Cardiac muscle cell (in vitro differentiated cells and primary cell): ENCODE data around the gene CABLES2. TPM values are rescaled to one million over a fixed set of nuclear protein-coding genes. Genes with fewer than 3 reads are reported as not detected.

Experiments
- DNase-seq, 2 donors: peaks; one replicate each; pipeline versions ENCODE4 v3.0.0 to v3.0.0-alpha.2; 2010 to 2017; ENCODE audit warnings: low read depth in 1 of 2, low spot score in 1 of 2
- H3K27ac ChIP-seq: fragments of 200-600 bp; sonication (generic); 2 replicates; pipeline ENCODE4 v1.5.1; 2016
- H3K27me3 ChIP-seq: fragments of 200-600 bp; sonication (generic); 2 replicates; pipeline ENCODE4 v1.6.0; 2016; ENCODE audit warnings: control low read depth
- H3K36me3 ChIP-seq: fragments of 200-600 bp; sonication (generic); 2 replicates; pipeline ENCODE4 v1.5.1; 2016; ENCODE audit warnings: control low read depth
- H3K4me1 ChIP-seq: fragments of 200-600 bp; sonication (generic); 2 replicates; pipeline ENCODE4 v1.8.1; 2017; ENCODE audit warnings: low read depth, mild to moderate bottlenecking, mixed run types
- H3K4me3 ChIP-seq: fragments of 200-600 bp; sonication (generic); 2 replicates; pipeline ENCODE4 v1.5.1; 2016; ENCODE audit warnings: mild to moderate bottlenecking
- H3K9me3 ChIP-seq: fragments of 200-600 bp; sonication (generic); 2 replicates; pipeline ENCODE4 v1.5.1; 2017; ENCODE audit warnings: low read depth, mild to moderate bottlenecking, control low read depth
- polyA plus RNA-seq: library from polyadenylated mRNA; unstranded; fragments of >200 nt; fragmentation: Nextera tagmentation; extraction: Ambion mirVana; gene quantifications from 2 replicates; pipeline ENCODE4 v1.2.1, GENCODE V29; 2016
- total RNA-seq: library from RNA; depleted of rRNA; stranded (reverse); fragments of >200 nt; gene quantifications from 2 replicates; pipeline ENCODE4 v1.2.3, GENCODE V29; 2016
- TF ChIP-seq, protein P1 (sequence below): IDR thresholded peaks from 2 replicates; pipeline ENCODE4 v1.5.1; 2012; ENCODE audit warnings: low read depth, mild to moderate bottlenecking, low read length

The CABLES2 gene
- total and polyA plus RNA-seq, 2 experiments from 2014 or later, result 17.9 to 21.4 TPM

DNA sequence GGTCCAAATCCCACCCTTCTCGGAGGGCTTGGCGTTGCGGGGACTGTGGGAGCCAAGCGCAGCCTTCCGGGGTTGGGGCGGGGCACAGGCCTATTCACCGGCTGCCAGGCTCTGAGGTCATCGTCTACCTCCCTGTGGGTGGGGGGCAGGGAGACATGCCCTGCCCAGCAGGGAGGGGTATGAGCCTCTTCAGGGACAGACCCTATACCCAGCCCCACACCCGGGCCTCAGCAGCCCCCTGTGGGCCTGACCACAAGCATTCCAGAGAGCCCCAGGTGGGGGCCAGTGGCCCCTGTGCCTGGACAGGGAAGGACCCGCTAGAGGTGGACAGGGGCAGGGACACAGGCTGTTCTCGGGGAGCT is 51.6 kb downstream of the CABLES2 start:
- H3K4me1 ChIP-seq, result peaks cover 21% of the 10 kb centered on the region
- no peaks in the 10 kb centered on the region for H3K9me3 ChIP-seq
- DNase-seq, result peak in 1 of 2 donors; percentile 41
- TF ChIP-seq, protein P1, sequence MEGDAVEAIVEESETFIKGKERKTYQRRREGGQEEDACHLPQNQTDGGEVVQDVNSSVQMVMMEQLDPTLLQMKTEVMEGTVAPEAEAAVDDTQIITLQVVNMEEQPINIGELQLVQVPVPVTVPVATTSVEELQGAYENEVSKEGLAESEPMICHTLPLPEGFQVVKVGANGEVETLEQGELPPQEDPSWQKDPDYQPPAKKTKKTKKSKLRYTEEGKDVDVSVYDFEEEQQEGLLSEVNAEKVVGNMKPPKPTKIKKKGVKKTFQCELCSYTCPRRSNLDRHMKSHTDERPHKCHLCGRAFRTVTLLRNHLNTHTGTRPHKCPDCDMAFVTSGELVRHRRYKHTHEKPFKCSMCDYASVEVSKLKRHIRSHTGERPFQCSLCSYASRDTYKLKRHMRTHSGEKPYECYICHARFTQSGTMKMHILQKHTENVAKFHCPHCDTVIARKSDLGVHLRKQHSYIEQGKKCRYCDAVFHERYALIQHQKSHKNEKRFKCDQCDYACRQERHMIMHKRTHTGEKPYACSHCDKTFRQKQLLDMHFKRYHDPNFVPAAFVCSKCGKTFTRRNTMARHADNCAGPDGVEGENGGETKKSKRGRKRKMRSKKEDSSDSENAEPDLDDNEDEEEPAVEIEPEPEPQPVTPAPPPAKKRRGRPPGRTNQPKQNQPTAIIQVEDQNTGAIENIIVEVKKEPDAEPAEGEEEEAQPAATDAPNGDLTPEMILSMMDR, result no peak
- peak overlapping the region; percentile 91 for H3K27ac ChIP-seq
- H3K4me3 ChIP-seq, result no peak overlapping the region
- peaks cover 10% of the 10 kb centered on the region for H3K36me3 ChIP-seq
- H3K27me3 ChIP-seq, result no peaks in the 10 kb centered on the region

DNA sequence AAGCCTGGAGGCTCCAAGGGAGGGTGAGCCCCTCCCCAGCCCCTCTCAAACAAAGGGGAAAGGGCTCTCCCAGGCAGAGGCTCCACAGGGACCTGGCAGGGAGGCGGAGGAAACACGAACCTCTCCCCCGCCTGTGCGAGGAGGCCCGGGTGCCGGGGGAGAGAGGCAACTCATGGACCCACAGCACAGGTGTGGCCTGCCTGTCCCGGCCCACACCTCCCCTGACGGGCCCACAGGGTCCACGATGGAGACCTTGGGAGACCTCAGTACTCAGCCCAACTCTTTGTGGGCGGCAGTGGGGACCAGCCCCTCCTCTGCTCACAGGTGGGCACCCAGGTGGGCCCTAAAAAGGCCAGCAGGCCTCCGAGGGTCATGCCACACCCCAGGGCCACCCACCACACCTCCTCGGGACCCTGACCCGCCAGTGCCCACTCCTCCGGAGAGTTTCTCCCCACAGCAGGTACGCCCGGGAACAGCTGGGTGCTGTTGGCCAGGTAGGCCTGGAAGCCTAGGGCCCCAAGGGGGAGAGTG is 52.2 kb downstream of the CABLES2 start:
- Histone ChIP-seq H3K27me3 (no peaks in the 10 kb centered on the region), H3K36me3 (peaks cover 10% of the 10 kb centered on the region), H3K9me3 (no peaks in the 10 kb centered on the region), H3K4me3 (no peak overlapping the region), H3K27ac (peak overlapping the region; percentile 91), H3K4me1 (peaks cover 21% of the 10 kb centered on the region)
- no peak for DNase-seq
- TF ChIP-seq, protein P1, result no peak

DNA sequence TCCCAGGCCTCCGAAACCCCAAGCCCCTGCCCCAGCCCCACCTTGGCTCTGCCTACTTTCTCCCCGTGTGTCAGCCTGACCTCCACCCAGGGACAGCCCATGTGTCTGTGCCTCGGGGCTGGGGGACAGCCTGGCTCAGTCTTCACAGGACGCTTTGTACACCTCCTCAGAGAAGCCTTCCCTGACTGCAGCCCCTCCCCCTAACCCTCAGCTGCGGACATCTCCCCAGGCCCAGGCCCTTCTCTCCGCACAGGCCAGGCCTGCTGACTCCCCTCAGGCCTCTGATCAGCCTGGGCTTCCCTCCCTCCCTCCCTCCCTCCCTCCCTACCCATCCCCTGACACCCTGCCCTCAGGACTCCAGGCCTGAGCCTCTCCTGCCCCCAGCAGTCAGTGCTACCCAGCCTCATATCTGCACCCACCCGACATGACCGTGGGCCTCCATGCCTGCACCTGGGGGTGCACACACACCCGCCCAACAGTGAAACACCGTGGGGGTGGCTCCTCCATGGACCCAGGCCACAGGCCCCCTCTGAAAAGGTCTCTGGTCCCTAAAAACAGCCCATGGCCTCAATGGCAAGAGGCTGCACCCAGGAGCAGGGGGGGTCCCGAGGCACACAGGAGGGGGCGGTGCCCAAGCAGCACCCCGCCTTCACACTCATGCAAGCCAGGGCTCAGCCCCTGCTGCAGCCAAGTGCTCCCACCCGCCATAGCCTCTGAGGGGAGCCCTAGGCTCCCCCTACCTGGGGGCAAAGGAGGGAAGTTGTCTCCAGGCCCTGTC is 52.9 kb downstream of the CABLES2 start:
- TF ChIP-seq, protein P1, result no peak
- no peaks in the 10 kb centered on the region for H3K9me3 ChIP-seq
- no peak overlapping the region for H3K4me3 ChIP-seq
- H3K27me3 ChIP-seq, result no peaks in the 10 kb centered on the region
- DNase-seq, result no peak
- H3K36me3 ChIP-seq, result peaks cover 10% of the 10 kb centered on the region
- peak overlapping the region; percentile 13 for H3K27ac ChIP-seq
- peaks cover 21% of the 10 kb centered on the region for H3K4me1 ChIP-seq

DNA sequence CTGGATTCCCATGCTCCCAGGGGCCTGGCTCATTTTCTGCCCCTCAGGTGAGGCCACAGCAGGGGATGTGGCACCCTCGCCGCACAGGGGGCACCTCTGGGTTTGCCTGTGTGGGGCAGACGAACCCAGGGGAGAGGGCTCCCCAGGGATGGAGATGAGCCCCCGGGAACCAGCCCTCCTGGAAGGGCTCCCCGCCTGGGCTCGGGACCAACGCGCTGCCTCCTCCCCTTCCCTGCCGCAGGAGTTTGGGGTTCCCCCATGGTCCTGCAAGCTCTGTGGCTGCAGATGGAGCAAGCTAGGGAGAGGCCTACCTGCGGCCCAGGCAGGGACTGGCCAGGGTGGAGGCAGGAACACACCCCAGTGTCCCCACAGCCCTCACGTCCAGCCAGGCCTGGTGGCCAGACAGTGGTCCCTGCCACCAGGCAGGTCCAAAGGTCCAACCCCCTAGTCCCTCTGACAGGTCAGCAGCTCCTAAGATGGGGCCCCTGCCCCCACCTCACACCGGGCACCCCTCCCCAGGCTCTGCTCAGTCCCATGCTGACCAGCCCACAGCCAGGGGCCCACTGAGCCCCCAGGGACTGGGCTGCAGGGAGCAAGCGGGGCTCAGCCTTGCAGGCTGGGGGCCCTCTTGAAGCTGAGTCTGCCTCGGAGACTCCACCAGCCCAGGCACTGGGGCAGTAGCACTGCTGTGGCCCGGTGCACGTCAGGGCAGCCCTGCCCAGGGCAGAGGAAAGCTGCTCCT is 53.6 kb downstream of the CABLES2 start:
- H3K4me1 ChIP-seq, result peaks cover 21% of the 10 kb centered on the region
- H3K36me3 ChIP-seq, result peaks cover 10% of the 10 kb centered on the region
- TF ChIP-seq, protein P1, result no peak
- H3K27me3 ChIP-seq, result no peaks in the 10 kb centered on the region
- H3K4me3 ChIP-seq, result no peak overlapping the region
- H3K9me3 ChIP-seq, result no peaks in the 10 kb centered on the region
- DNase-seq, result no peak
- H3K27ac ChIP-seq, result no peak overlapping the region

DNA sequence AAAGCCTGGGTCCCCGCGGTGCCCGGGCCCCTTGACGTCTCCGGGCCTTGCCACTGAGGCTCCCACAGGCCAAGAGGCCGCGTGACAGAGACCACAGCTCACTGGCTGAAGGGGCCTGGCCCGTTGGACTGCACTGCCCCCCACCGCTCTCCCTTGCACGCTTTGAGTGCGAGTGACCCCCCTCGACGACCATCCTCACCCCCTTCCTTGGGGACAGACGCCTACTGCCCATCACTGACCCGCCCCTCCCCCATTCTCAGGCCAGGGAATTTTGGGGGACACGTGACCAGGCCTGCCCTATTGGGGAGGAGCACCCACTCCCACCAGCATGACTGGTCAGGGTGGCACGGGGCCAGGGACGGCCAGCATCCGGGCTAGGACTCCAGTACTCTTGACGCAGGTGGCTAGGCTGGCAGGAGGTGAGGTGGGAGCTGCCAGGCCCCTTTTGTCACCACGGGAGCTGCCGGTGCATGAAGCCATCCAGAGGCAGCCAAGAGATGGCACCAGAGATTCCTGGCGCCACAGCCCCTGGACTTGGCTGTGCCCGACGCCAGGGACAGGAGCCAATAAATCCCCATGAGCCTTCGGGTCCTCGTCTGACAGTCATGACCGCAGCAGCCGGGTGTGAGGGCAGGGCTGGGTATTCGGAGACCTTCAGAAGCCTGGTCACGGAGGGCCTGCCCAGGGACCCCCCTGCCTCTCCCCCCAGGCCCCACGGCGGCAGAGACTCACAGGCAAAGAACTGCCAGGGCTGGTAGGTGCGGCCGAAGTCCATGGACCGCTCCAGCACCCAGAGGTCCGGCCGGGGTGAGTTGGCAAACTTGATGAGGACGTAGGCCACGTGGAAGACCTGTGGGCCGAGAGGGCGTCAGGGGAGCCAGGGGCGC is 54.4 kb downstream of the CABLES2 start:
- Histone ChIP-seq H3K36me3 (peaks cover 10% of the 10 kb centered on the region), H3K27me3 (no peaks in the 10 kb centered on the region), H3K4me3 (no peak overlapping the region), H3K4me1 (peaks cover 21% of the 10 kb centered on the region), H3K27ac (no peak overlapping the region), H3K9me3 (no peaks in the 10 kb centered on the region)
- DNase-seq, result no peak
- TF ChIP-seq, protein P1, result no peak
